ENCODE measurements around the gene MAP2K3. TPM values are rescaled to one million over a fixed set of nuclear protein-coding genes. Genes with fewer than 3 reads are reported as not detected.

The MAP2K3 gene
- total and polyA plus RNA-seq, 10 of the 15 experiments (the other 5 are each of a cell fraction or from before 2014, with no cell fraction given), result 0.71 to 39.4 (median 18.6) TPM

- Histone ChIP-seq H3K4me2 (ENCODE audit: control insufficient read depth, insufficient read depth) (no peak overlapping the region), H3K79me2 (ENCODE audit: control insufficient read depth, insufficient read depth, low read length) (no peaks in the 10 kb centered on the region), H3K9ac (ENCODE audit: control insufficient read depth, insufficient read depth, low read length) (no peak overlapping the region), H2AFZ (ENCODE audit: control insufficient read depth, low read depth, low read length) (no peak overlapping the region), H3K27me3 (replicated peaks in 1 of 2; ENCODE audit: control insufficient read depth in 2 of 2, insufficient read depth in 2 of 2, low read length in 1 of 2) (no peaks in the 10 kb centered on the region), H3K4me3 (no peak overlapping the region), H3K9me3 (replicated peaks; ENCODE audit: control insufficient read depth, insufficient read depth, low read length) (no peaks in the 10 kb centered on the region), H3K36me3 (ENCODE audit: control insufficient read depth in 2 of 2, insufficient read depth in 2 of 2, low read length in 1 of 2) (no peaks in the 10 kb centered on the region), H3K27ac (ENCODE audit: control insufficient read depth, insufficient read depth) (no peak overlapping the region), H4K20me1 (ENCODE audit: control insufficient read depth, insufficient read depth) (no peaks in the 10 kb centered on the region), H3K4me1 (ENCODE audit: control insufficient read depth, insufficient read depth, low read length) (no peaks in the 10 kb centered on the region)
- in situ Hi-C loops (cut with MboI), result no loop called here
- TF ChIP-seq TARDBP (IDR thresholded peaks at IDR 0.05; ENCODE audit: borderline replicate concordance), result no peak
- no peak for TF ChIP-seq MEF2A (IDR thresholded peaks at IDR 0.05; ENCODE audit: insufficient read depth, low read depth, low read length)
- TF ChIP-seq RCOR1 (conservative IDR thresholded peaks at IDR 0.05; ENCODE audit: low read depth, low read length), result no peak
- no peak for TF ChIP-seq SRF (IDR thresholded peaks at IDR 0.05; ENCODE audit: low read depth in 2 of 2, low read length in 2 of 2)
- TF ChIP-seq STAT1 (conservative IDR thresholded peaks at IDR 0.05), result no peak
- TF ChIP-seq BHLHE40 (IDR thresholded peaks at IDR 0.05; ENCODE audit: borderline replicate concordance in 1 of 2, low read depth in 2 of 2, low read length in 1 of 2), result no peak
- TF ChIP-seq ZSCAN29 (IDR thresholded peaks at IDR 0.05), result no peak
- no peak for TF ChIP-seq E2F8 (IDR thresholded peaks at IDR 0.05; ENCODE audit: low read depth, partially characterized antibody)
- TF ChIP-seq CUX1 (IDR thresholded peaks at IDR 0.05; ENCODE audit: insufficient replicate concordance, low read depth, low read length), result no peak
- no peak for TF ChIP-seq RB1 (IDR thresholded peaks at IDR 0.05; ENCODE audit: borderline replicate concordance)
- TF ChIP-seq BCL3 (IDR thresholded peaks at IDR 0.05; ENCODE audit: borderline replicate concordance, insufficient read depth, low read depth, low read length, poor library complexity, severe bottlenecking), result no peak
- TF ChIP-seq SMAD1 (IDR thresholded peaks at IDR 0.05; ENCODE audit: low read depth, partially characterized antibody), result no peak
- ATAC-seq (no peak), DNase-seq (ENCODE audit: low read depth, low spot score) (no peak), FAIRE-seq (no peak)
- ChIA-PET RAD21 (ENCODE audit: unreplicated experiment) (no interaction called here), POLR2A (no interaction called here), SMC1A (ENCODE audit: uncharacterized antibody, unreplicated experiment) (no interaction called here), CTCF (interaction anchor here (0.7 to 1.8 kb wide), 4 partner anchors 25 to 112 kb away, joined by 3 to 5 read pairs (median 4); no protein-coding TSS in a partner anchor)
- no TSS peak for BruUV-seq (replicated peaks)
- intact Hi-C loops (cut with micrococcal nuclease; ENCODE audit: unreplicated experiment), result no loop called here
- 54% methylated on average over 25 of the region's 25 CpGs for WGBS (ENCODE audit: insufficient coverage, insufficient replicate concordance, low lambda C conversion rate, missing lambda C conversion rate)
These were observed 44.0 kb upstream of the MAP2K3 start for GRCh38 chr17:21240369-21241055.
